HAP-1 (cell line): ENCODE data around the gene PSMB7.
A peak's percentile ranks its signal among the peaks of the same experiment; 100 is the strongest.

Experiments used
- DNase-seq, 2 experiments: peaks; one replicate each; pipeline ENCODE4 v3.0.0-alpha.2; 2016 to 2020; ENCODE audit warnings: low spot score in 2 of 2
- H3K27me3 ChIP-seq: fragments of 250-450 bp; sonication (Bioruptor Pico); 2 replicates; pipeline ENCODE4 v1.5.1; 2020; ENCODE audit warnings: low read depth, mild to moderate bottlenecking, moderate library complexity
- H3K36me3 ChIP-seq: fragments of 250-450 bp; sonication (Bioruptor Pico); replicated peaks from 2 replicates; pipeline ENCODE4 v1.5.1; 2020; ENCODE audit warnings: mild to moderate bottlenecking
- H3K4me1 ChIP-seq: fragments of 250-450 bp; sonication (Bioruptor Pico); 2 replicates; pipeline ENCODE4 v1.5.1; 2020; ENCODE audit warnings: mild to moderate bottlenecking
- H3K4me3 ChIP-seq: fragments of 250-450 bp; sonication (Bioruptor Pico); 2 replicates; pipeline ENCODE4 v1.5.1; 2020; ENCODE audit warnings: mild to moderate bottlenecking, moderate library complexity
- H3K9me3 ChIP-seq: fragments of 250-450 bp; sonication (Bioruptor Pico); 2 replicates; pipeline ENCODE4 v1.5.1; 2020; ENCODE audit warnings: mild to moderate bottlenecking, moderate library complexity
- in situ Hi-C: fragments of 300-500 bp; cut with MboI; formaldehyde crosslinking; loops from 3 replicates; pipeline ENCODE4 v1.14.3; 2020; ENCODE audit warnings: low sequenced_read_pairs, inconsistent platforms, mixed read lengths

Gene PSMB7

DNA sequence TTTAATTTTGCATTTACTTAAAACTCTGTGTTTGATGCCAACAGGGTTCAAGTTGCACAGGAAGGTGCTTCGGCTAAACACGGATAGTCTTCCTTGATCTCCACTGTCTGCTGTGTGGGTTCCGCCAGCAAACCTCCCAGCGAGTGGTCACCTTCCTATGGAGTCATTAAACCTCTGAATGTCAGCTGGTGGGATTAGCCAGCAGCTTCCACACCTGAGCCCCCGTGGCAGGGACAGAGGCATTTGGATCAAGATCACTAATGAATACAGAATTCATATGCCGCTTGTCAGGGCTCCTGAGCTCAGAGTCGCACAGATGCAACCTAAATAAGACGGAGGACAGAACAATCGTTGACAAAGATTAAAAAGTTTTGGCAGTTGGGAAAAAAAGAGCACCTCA lies 39.5 kb downstream of the PSMB7 start:
- in situ Hi-C loops: no loop called here
- Histone ChIP-seq H3K9me3 (no peaks in the 10 kb centered on the region), H3K4me1 (peaks cover 8% of the 10 kb centered on the region), H3K4me3 (no peak overlapping the region), H3K27me3 (no peaks in the 10 kb centered on the region), H3K36me3 (peaks cover 10% of the 10 kb centered on the region)
- DNase-seq: no peak

DNA sequence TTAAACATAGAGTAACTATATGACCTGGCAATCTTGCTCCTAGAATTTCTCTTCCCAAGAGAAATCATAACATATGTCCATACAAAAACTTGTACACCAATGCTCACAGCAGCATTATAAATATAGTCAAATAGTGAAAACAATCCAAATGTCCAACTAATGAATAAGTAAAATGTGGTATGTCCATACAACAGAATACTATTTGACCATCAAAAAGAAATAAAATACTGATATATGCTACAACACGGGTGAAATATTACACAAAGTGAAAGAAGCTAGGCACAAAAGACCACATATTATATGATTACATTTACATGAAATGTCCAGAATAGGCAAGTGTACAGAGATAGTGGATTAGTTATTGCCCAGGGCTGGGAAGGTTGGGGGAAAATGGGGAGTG lies 41.4 kb downstream of the PSMB7 start:
- Histone ChIP-seq H3K27me3 (no peaks in the 10 kb centered on the region), H3K4me3 (no peak overlapping the region), H3K36me3 (peaks cover 4% of the 10 kb centered on the region), H3K4me1 (peaks cover 8% of the 10 kb centered on the region), H3K9me3 (no peaks in the 10 kb centered on the region)
- in situ Hi-C loops: no loop called here
- DNase-seq: no peak

DNA sequence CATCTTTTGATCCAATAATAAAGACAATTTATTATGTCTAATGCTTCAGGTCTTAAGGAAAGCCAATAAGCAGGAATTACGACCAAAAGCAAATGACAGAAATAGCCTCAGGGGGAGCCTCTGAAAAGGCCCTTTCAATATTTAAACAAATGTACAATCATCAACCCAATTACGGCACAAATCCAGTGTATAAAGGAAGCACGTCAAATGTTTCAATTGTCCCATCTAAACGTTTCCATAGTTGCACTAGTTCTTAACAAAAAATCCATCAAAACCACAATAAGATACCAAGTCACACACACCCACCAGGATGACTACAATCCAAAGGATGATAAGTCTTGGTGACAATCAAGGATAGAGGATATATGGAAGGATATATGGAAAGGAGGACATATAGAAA lies 41.9 kb downstream of the PSMB7 start:
- H3K4me1 ChIP-seq: peaks cover 8% of the 10 kb centered on the region
- H3K27me3 ChIP-seq: no peaks in the 10 kb centered on the region
- no peak overlapping the region for H3K4me3 ChIP-seq
- H3K9me3 ChIP-seq: no peaks in the 10 kb centered on the region
- in situ Hi-C loops: no loop called here
- H3K36me3 ChIP-seq: peaks cover 4% of the 10 kb centered on the region
- peak in 1 of 2 experiments; percentile 71 for DNase-seq

DNA sequence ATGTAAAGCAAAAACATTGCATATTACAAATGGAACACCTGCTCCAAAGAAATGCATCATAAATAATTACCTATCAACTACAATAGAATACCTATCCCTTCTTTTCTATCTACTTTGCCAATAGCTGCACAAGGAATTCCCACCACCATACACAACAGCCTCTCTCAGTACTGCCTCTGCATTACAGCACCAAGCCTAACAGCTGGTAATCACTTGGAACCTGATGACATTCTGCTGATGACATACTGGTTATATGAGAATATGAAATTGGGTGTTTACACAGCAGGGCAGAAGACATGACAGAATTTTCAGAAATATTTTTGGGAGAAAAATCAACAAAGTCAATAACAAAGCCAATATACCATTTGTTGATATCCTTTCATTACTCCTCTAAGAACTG lies 43.2 kb downstream of the PSMB7 start:
- in situ Hi-C loops: no loop called here
- Histone ChIP-seq H3K36me3 (peaks cover 4% of the 10 kb centered on the region), H3K4me3 (no peak overlapping the region), H3K9me3 (no peaks in the 10 kb centered on the region), H3K4me1 (peaks cover 8% of the 10 kb centered on the region), H3K27me3 (no peaks in the 10 kb centered on the region)
- DNase-seq: no peak

DNA sequence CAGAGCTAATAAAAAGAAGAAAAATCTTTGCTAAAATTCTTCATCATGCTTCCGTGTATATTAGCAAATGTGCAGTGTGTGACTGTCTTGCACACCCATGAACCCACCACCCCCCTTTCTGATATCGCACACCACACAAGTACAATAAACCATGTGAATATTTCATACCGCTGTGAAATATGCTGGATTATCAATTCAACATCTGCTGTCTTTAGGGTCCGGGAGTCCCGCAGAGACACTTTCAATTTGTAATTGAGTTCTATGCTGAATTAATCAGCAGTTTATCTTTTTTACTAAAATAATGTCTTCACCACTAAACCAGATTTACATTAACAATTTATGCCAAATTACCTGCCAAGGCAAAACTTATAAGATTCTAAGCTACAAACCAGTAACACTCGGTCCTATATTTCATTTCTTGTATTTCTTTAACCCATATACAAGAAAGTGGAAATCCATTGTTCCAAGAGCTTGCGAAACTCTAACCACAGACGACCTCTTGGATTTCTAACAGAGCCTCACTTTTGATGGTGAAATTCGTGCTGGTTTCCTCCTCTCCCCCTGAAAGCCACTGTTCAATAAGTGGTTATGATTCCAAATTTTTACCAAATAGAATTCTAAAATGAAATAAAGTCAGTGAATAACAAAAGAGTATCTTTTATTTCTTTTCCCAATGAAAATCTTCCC lies 44.2 kb downstream of the PSMB7 start:
- no peaks in the 10 kb centered on the region for H3K27me3 ChIP-seq
- in situ Hi-C loops: no loop called here
- peaks cover 8% of the 10 kb centered on the region for H3K4me1 ChIP-seq
- no peak for DNase-seq
- no peak overlapping the region for H3K4me3 ChIP-seq
- no peaks in the 10 kb centered on the region for H3K9me3 ChIP-seq
- H3K36me3 ChIP-seq: peaks cover 4% of the 10 kb centered on the region

DNA sequence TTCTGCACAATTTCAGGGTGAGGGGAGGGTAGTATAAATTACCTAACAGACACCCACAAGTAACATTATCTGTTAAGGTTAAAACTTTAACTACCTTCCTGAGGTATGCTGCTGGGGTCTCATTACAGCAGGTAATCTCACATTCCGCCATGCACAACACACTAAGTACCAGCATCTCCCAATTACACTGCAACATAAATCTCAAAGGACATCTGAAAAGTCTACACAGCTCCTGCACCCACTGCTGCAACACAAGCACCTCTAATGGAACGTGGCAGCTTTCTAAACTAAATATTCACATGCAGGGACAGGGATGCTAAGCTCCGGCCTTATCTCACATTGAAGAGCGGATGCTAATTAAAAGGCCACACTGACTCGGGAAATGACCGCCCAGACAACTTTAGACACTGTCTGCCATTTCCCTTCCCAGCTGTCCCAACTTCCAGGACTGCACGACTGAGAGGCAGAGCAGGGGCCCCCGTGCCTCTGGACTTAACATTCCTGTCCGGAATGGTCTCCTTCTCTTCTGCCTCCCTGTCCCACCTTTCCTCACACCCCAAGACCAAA lies 45.9 kb downstream of the PSMB7 start:
- H3K27me3 ChIP-seq: no peaks in the 10 kb centered on the region
- H3K9me3 ChIP-seq: no peaks in the 10 kb centered on the region
- no peak for DNase-seq
- in situ Hi-C loops: no loop called here
- peaks cover 8% of the 10 kb centered on the region for H3K4me1 ChIP-seq
- H3K4me3 ChIP-seq: no peak overlapping the region
- H3K36me3 ChIP-seq: peaks cover 2% of the 10 kb centered on the region

DNA sequence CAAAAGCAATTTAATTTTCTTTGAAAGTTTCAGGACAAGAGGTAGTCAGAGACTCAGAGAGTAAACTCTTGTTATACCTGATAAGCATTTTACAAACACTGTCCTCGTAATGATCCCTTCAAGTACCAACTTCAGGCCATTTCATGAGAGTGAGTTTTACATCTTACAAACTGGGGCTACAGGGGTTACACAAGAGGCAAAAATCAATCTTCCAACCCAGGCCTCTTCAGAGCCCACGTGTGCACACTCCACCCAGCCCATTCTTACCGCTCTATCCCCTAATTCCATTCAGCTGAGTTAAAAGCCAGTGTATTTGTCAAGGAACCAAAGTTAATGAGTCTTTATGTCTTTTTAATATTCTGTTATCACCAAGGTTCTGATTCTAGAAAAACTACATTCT lies 46.5 kb downstream of the PSMB7 start:
- no peak for DNase-seq
- no peaks in the 10 kb centered on the region for H3K27me3 ChIP-seq
- peaks cover 6% of the 10 kb centered on the region for H3K4me1 ChIP-seq
- H3K4me3 ChIP-seq: no peak overlapping the region
- H3K9me3 ChIP-seq: no peaks in the 10 kb centered on the region
- in situ Hi-C loops: no loop called here
- no peaks in the 10 kb centered on the region; the same call in 1 of the 2 replicates for H3K36me3 ChIP-seq

DNA sequence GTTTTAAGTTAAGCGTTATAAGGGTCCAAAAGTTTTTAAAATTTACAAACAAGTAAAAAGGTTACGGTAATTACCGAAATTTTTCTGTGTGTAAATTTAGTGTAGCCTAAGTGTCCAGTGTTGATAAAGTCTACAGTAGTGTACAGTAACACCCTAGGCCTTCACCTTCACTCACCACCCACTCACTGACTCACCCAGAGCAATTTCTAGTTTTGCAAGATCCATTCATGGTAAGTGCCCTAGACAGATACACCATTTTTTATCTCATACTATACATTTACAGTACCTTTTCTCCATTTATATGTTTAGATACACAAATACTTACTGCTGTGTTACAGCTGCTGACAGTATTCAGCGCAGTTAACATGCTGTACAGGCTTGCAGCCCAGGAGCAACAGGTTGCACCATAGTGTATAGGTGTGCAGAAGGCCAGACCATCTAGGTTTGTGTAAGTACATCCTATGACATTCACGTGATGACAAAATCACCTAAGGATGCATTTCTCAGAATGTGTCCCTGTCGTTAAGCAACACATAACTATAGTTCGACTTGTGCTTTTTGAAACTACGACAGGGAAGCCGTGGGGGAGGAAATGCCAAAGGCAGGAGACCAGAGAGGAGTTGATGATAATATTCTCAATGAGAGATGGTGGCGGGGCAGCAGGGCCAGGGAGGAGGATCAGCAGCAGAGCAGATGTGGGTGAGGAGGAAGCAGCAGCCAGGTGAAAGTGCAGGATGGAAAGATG lies 48.6 kb downstream of the PSMB7 start:
- in situ Hi-C loops: no loop called here
- Histone ChIP-seq H3K4me1 (peaks cover 2% of the 10 kb centered on the region; the same call in 1 of the 2 replicates), H3K27me3 (no peaks in the 10 kb centered on the region), H3K9me3 (no peaks in the 10 kb centered on the region), H3K4me3 (no peak overlapping the region), H3K36me3 (no peaks in the 10 kb centered on the region; the same call in 1 of the 2 replicates)
- no peak for DNase-seq

DNA sequence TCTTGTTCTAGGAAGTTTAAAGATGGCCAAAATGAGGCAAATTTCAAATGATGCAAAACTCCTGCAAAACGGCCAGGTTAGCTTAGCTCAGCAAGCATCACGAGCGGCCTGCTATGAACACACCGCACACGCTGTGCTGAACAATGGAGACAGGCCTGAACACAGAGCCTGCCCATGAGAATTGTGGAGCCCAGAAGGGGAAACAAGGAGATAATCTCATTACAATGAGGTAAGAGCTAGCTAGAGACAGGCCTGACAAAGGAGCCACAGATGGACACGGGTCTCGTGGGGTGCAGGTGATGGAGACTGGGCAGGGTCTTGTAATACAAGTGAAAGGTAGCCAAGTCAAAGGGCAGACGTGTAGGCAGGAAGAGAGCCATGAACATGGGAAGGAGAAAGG lies 50.2 kb downstream of the PSMB7 start:
- H3K9me3 ChIP-seq: no peaks in the 10 kb centered on the region
- no peak overlapping the region for H3K4me3 ChIP-seq
- peaks cover under 1% of the 10 kb centered on the region; the same call in 1 of the 2 replicates for H3K36me3 ChIP-seq
- in situ Hi-C loops: no loop called here
- peak; percentile 10 to 44 for DNase-seq
- H3K27me3 ChIP-seq: no peaks in the 10 kb centered on the region
- no peaks in the 10 kb centered on the region for H3K4me1 ChIP-seq

DNA sequence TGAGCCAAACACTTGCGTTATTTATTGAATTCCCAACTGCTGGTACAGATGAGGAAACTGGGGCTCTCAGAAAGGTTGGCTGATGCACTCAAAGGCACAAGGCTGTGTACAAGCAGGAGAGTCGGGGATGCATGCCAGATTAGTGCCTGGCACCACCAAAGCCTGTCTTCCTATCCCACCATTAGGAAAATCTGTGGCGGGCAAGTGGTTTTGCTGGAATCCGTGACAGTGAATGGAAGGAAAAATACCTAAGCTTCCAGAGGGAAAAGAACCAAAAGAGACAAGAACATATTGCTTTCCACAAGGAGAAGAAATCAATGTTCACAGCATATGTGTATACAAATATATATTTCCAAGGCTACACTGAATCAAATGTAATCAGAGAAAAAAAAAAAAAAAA lies 51.1 kb downstream of the PSMB7 start:
- Histone ChIP-seq H3K36me3 (peaks cover 6% of the 10 kb centered on the region; the same call in 1 of the 2 replicates), H3K9me3 (no peaks in the 10 kb centered on the region), H3K4me3 (no peak overlapping the region), H3K4me1 (no peaks in the 10 kb centered on the region), H3K27me3 (no peaks in the 10 kb centered on the region)
- in situ Hi-C loops: no loop called here
- no peak for DNase-seq

DNA sequence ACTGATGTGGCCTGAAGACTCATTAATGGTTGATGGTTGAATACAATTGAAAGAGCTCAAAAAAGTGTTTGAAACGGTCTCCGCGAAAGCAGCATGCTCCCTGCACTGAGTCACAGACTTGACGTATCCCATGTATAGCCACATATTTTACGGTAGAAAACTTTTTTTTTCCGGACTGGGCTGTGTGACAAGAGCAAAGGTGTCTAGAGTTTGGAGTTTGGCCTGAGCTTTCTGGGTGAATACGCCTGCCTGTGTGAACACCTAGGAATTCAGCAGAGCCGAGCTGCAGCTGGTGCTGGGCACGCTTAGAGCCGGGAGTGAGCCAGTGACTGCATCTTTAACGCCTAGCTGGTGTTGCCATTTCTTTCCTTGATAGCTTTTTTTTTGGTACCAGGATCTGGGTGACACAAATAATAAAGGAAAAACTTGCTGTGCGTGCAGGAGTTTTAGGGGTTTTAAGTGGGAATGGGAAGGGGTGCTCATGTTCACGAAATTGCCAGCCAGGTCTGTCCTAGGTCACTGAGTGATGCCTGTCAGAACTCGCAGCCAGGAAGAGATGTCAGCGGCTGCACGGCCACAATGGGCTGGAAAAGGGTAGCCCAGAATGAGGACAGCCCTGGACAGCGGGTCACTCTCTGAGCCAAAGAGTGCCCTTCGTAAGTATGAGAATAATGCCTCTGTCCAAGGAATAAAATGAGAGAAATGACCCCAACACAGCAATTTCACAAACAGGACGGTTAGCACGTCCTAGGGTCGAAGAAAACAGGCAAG lies 51.7 kb downstream of the PSMB7 start:
- Histone ChIP-seq H3K36me3 (peaks cover 6% of the 10 kb centered on the region; the same call in 1 of the 2 replicates), H3K4me1 (no peaks in the 10 kb centered on the region), H3K27me3 (no peaks in the 10 kb centered on the region), H3K9me3 (no peaks in the 10 kb centered on the region), H3K4me3 (no peak overlapping the region)
- DNase-seq: no peak
- in situ Hi-C loops: no loop called here

DNA sequence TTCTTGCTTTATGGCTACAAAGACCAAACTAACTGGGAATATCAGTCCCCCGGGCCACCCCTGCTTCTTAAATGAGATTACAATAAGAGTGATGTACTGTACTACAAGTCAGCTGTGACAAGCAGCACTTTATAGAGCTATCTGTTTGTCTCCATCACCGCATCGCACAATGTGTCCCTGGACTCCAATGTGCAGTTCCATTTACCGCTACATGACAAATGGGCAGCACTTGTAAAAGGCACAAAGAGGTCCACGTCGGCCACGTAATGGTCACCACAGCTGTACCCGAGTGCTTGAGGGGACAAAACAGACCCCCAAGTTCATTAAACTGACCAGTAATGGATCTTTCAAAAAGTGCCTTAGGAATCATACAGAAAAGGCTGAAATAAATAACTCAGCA lies 54.1 kb downstream of the PSMB7 start:
- Histone ChIP-seq H3K36me3 (peaks cover 7% of the 10 kb centered on the region), H3K27me3 (no peaks in the 10 kb centered on the region), H3K4me3 (no peak overlapping the region), H3K4me1 (no peaks in the 10 kb centered on the region), H3K9me3 (no peaks in the 10 kb centered on the region)
- peak in 1 of 2 experiments; percentile 5 for DNase-seq
- in situ Hi-C loops: no loop called here

DNA sequence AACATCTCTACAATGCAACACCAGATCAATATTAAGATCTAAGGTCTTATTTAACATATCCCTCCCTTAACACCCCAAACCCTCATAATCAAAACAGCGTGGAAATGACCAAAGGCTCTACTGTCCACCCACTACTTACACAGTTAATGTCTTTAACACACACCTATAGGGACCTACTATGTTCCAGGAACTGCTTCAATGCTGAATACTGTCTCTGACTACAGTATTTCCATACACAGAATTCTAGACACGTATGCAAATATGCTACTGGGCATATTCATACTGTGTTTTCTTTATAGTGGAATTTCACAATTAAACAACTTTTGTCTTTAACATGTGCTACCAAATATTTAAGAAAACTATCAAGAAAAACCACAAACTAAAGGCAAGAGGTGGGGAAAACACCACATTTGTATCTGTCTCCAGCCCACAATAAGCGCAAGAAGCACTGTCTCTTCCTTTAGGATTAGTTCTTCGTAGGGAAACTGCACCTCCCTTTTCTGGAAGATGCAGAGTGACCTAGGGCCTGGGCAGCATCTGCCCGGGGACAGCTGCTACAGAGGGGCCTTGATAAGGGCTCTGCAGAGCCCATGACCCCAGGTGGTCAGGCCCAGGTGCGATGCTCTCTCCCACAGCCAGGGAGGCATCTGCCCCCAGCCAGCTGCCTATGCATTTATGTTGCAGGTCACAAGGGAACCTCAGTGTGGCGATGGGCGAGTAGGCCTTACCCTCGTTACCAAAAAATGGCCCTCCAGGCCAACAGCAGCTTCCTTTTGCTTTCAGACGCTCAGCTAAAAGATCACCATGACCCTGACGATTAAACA lies 55.2 kb downstream of the PSMB7 start:
- H3K9me3 ChIP-seq: no peaks in the 10 kb centered on the region
- H3K4me1 ChIP-seq: no peaks in the 10 kb centered on the region
- peaks cover 17% of the 10 kb centered on the region for H3K36me3 ChIP-seq
- no peaks in the 10 kb centered on the region for H3K27me3 ChIP-seq
- DNase-seq: no peak
- in situ Hi-C loops: no loop called here
- H3K4me3 ChIP-seq: no peak overlapping the region
